Measurements from ENCODE around the gene CLDN14. TPM values are rescaled to one million over a fixed set of nuclear protein-coding genes. Genes with fewer than 3 reads are reported as not detected.

Gene CLDN14
- 1 to 10 TPM; 2.4 to 5.4 (median 3.9) TPM for polyA plus RNA-seq (ENCODE audit: insufficient read length in 4 of 4)

- no peak for DNase-seq (ENCODE audit: low read depth in 4 of 4, low spot score in 3 of 4)
Observed at GRCh38 chr21:36479415-36480402, at the start of gene CLDN14. Gene CLDN14 (minus strand): TSS chr21:36480122. CDS start chr21:36461695, 18,427 bp downstream.

- DNase-seq (ENCODE audit: low read depth in 4 of 4, low spot score in 3 of 4): no peak
Observed at GRCh38 chr21:36528716-36529115, 48.8 kb upstream of the CLDN14 start.

GRCh38 chr21:36527317-36527716, 47.4 kb upstream of the CLDN14 start:
- no peak for DNase-seq (ENCODE audit: low read depth in 4 of 4, low spot score in 3 of 4)

- DNase-seq (ENCODE audit: low read depth in 4 of 4, low spot score in 3 of 4): no peak
Observed at GRCh38 chr21:36526104-36526503, 46.2 kb upstream of the CLDN14 start.

- no peak for DNase-seq (ENCODE audit: low read depth in 4 of 4, low spot score in 3 of 4)
Observed at GRCh38 chr21:36524477-36524876, 44.6 kb upstream of the CLDN14 start.

GRCh38 chr21:36522219-36522808, 42.4 kb upstream of the CLDN14 start:
- peak in 3 of 4 donors; percentile 32 to 61 (median 41) for DNase-seq (ENCODE audit: low read depth in 4 of 4, low spot score in 3 of 4)

- DNase-seq (ENCODE audit: low read depth in 4 of 4, low spot score in 3 of 4): no peak
Observed at GRCh38 chr21:36518883-36519492, 39.1 kb upstream of the CLDN14 start.

- DNase-seq (ENCODE audit: low read depth in 4 of 4, low spot score in 3 of 4): no peak
Observed at GRCh38 chr21:36517366-36518075, 37.6 kb upstream of the CLDN14 start.

GRCh38 chr21:36516281-36516680, 36.4 kb upstream of the CLDN14 start:
- DNase-seq (ENCODE audit: low read depth in 4 of 4, low spot score in 3 of 4): no peak

- no peak for DNase-seq (ENCODE audit: low read depth in 4 of 4, low spot score in 3 of 4)
Observed at GRCh38 chr21:36513430-36513829, 33.5 kb upstream of the CLDN14 start.

- no peak for DNase-seq (ENCODE audit: low read depth in 4 of 4, low spot score in 3 of 4)
Observed at GRCh38 chr21:36512971-36513370, 33.0 kb upstream of the CLDN14 start.

- DNase-seq (ENCODE audit: low read depth in 4 of 4, low spot score in 3 of 4): no peak
Observed at GRCh38 chr21:36511484-36512220, 31.7 kb upstream of the CLDN14 start.

GRCh38 chr21:36510911-36511310, 31.0 kb upstream of the CLDN14 start:
- DNase-seq (ENCODE audit: low read depth in 4 of 4, low spot score in 3 of 4): no peak

GRCh38 chr21:36509973-36510664, 30.2 kb upstream of the CLDN14 start:
- DNase-seq (ENCODE audit: low read depth in 4 of 4, low spot score in 3 of 4): peak; percentile 50 to 72 (median 58)

GRCh38 chr21:36508948-36509347, 29.0 kb upstream of the CLDN14 start:
- DNase-seq (ENCODE audit: low read depth in 4 of 4, low spot score in 3 of 4): no peak

- DNase-seq (ENCODE audit: low read depth in 4 of 4, low spot score in 3 of 4): no peak
Observed at GRCh38 chr21:36507397-36508018, 27.6 kb upstream of the CLDN14 start.

GRCh38 chr21:36506482-36506881, 26.6 kb upstream of the CLDN14 start:
- no peak for DNase-seq (ENCODE audit: low read depth in 4 of 4, low spot score in 3 of 4)

- peak in 1 of 4 donors; percentile 30 for DNase-seq (ENCODE audit: low read depth in 4 of 4, low spot score in 3 of 4)
Observed at GRCh38 chr21:36504067-36505058, 24.4 kb upstream of the CLDN14 start.

Data from right renal pelvis (tissue), 4 donors.